Measurements from ENCODE around the gene MEGF11.

The MEGF11 gene

DNA sequence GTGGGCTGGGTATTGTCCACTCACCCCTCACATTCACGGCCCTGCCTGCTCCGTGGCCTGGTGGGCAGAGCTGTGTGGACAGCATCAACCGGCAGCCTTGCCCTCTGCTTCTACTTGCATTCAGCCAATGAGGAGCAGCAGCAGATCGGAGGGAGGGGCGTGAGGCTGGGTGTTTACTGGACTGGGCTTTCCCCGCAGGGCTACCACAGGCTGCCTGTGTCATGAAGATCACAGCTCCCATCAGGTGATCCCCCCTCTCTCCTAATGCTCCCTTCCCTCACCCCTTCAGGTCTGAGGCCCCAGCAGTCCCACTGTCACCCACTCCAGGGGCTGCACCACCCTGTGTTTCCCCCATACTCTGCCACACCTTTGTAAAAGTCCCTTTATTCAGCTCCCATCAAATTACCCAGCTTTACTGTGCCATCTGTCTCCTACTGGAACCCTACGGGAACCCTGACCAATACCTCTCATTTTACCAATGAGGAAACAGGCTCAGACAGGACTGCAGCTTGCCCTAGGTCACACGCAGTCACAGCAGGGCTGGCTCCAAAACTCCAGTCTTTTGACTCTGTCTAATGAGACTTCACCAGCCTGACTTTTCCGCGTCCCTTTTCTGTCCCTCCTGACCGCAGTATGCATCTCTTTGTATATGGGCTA lies 81.1 kb downstream of the MEGF11 start:
- H3K4me1 ChIP-seq (ENCODE audit: control insufficient read depth, insufficient read depth, low read length), result no peaks in the 10 kb centered on the region
- H3K4me3 ChIP-seq (ENCODE audit: insufficient read depth, low read depth, low read length), result no peak overlapping the region
- 75 to 78% methylated on average over 11 of the region's 11 CpGs for WGBS, 2 experiments
- no peaks in the 10 kb centered on the region for H3K27me3 ChIP-seq (ENCODE audit: control insufficient read depth, insufficient read depth, low read length, poor library complexity, severe bottlenecking)
- H3K9me3 ChIP-seq (ENCODE audit: control insufficient read depth, low read length), result no peaks in the 10 kb centered on the region
- no peaks in the 10 kb centered on the region for H3K36me3 ChIP-seq (ENCODE audit: control insufficient read depth, insufficient read depth, low read length)
- no peak overlapping the region for H3K27ac ChIP-seq (ENCODE audit: insufficient read depth, low read depth, low read length, poor library complexity, severe bottlenecking)

DNA sequence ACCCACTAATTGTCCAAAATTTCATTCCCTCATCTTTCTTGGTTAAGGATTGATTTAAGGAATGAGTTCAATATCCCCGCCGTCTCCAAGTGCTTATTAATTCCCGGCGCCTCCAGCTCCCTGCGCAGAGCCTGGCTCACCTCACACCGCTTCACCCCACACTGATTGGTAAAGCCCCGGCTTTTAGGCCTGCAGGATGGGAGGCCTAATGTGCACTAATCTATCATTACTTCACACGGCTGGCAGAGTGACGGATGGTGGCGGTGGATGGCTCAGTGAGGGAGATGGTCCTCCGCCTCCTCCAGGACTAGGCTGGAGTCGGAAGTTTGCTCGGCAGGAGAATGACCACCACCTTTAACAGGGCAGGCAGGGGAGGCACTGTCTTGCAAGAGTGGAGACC lies 81.7 kb downstream of the MEGF11 start:
- WGBS, 2 experiments, result 86 to 88% methylated on average over 13 of the region's 13 CpGs
- no peak overlapping the region for H3K4me3 ChIP-seq (ENCODE audit: insufficient read depth, low read depth, low read length)
- H3K27ac ChIP-seq (ENCODE audit: insufficient read depth, low read depth, low read length, poor library complexity, severe bottlenecking), result no peak overlapping the region
- H3K9me3 ChIP-seq (ENCODE audit: control insufficient read depth, low read length), result no peaks in the 10 kb centered on the region
- no peaks in the 10 kb centered on the region for H3K36me3 ChIP-seq (ENCODE audit: control insufficient read depth, insufficient read depth, low read length)
- H3K27me3 ChIP-seq (ENCODE audit: control insufficient read depth, insufficient read depth, low read length, poor library complexity, severe bottlenecking), result no peaks in the 10 kb centered on the region
- H3K4me1 ChIP-seq (ENCODE audit: control insufficient read depth, insufficient read depth, low read length), result no peaks in the 10 kb centered on the region

DNA sequence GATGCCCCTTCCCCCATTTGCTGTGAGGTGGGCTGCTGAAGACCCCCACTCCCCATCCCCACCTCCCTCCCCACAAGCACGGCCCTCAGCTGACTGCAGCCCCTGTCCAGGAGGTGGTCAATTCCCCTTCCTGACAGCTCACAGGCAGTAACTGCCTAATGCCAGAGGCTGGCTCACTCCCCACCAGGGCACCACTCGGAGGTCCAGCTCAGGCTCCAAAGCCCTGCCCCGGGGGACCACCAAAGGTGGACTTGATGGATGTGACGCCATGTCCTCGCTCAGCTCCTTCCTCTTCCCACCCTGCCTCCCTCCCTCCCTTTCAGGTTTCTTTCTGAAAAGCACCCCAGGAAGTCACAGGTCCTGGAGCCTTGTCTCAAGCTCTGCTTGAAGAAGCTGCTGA lies 82.8 kb downstream of the MEGF11 start:
- H3K4me1 ChIP-seq (ENCODE audit: control insufficient read depth, insufficient read depth, low read length), result peaks cover 6% of the 10 kb centered on the region
- H3K27ac ChIP-seq (ENCODE audit: insufficient read depth, low read depth, low read length, poor library complexity, severe bottlenecking), result no peak overlapping the region

DNA sequence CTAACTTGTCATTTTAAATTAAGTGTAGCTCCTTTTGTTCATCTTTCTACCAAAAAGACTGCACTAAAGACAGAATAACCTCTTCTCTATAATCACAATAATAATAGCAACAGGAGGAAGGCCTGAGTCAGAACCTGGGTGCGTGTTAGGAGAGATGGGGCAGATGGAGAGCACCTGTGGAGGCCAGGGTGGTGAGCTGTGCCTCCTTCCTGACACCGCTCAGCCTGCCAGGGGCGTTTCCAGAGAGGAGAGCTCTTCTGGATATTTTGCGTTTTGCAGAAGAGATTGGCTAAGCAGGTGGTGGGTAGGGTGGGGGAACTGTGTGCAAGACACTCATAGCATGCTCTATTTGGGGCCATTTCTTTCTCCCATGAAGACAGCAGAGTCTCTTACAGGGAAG lies 83.5 kb downstream of the MEGF11 start:
- no peak overlapping the region for H3K4me3 ChIP-seq (ENCODE audit: insufficient read depth, low read depth, low read length)
- no peaks in the 10 kb centered on the region for H3K27me3 ChIP-seq (ENCODE audit: control insufficient read depth, insufficient read depth, low read length, poor library complexity, severe bottlenecking)
- no peak overlapping the region for H3K27ac ChIP-seq (ENCODE audit: insufficient read depth, low read depth, low read length, poor library complexity, severe bottlenecking)
- WGBS, 2 experiments, result 87 to 94% methylated on average over 4 of the region's 4 CpGs
- H3K4me1 ChIP-seq (ENCODE audit: control insufficient read depth, insufficient read depth, low read length), result peaks cover 6% of the 10 kb centered on the region
- no peaks in the 10 kb centered on the region for H3K36me3 ChIP-seq (ENCODE audit: control insufficient read depth, insufficient read depth, low read length)
- no peaks in the 10 kb centered on the region for H3K9me3 ChIP-seq (ENCODE audit: control insufficient read depth, low read length)

More for the DNA sequence above, 82.8 kb downstream of the MEGF11 start:
- H3K4me3 ChIP-seq (ENCODE audit: insufficient read depth, low read depth, low read length), result no peak overlapping the region
- no peaks in the 10 kb centered on the region for H3K27me3 ChIP-seq (ENCODE audit: control insufficient read depth, insufficient read depth, low read length, poor library complexity, severe bottlenecking)
- H3K9me3 ChIP-seq (ENCODE audit: control insufficient read depth, low read length), result no peaks in the 10 kb centered on the region
- no peaks in the 10 kb centered on the region for H3K36me3 ChIP-seq (ENCODE audit: control insufficient read depth, insufficient read depth, low read length)
- 88 to 90% methylated on average over 5 of the region's 5 CpGs for WGBS, 2 experiments

DNA sequence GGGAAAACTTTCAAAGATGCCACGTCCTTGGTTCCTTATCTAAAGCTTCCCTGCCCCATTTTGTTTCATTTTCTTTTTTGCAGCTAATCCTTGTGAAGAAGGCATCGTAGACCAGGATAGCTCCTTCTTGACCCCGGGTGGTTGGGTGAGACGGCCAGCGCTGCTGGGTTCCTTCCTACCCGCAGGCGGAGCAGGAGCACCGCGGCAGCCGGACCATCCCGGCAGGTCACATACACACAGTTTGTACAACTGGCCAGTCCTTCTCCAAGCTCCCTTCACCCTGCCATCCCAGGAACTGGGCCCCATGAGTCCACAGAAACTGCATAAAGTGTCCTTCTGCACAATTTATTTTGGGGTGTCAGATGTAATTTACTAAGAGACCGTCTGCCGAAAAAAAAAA lies 83.9 kb downstream of the MEGF11 start:
- Histone ChIP-seq H3K36me3 (ENCODE audit: control insufficient read depth, insufficient read depth, low read length) (no peaks in the 10 kb centered on the region), H3K9me3 (ENCODE audit: control insufficient read depth, low read length) (no peaks in the 10 kb centered on the region), H3K4me3 (ENCODE audit: insufficient read depth, low read depth, low read length) (no peak overlapping the region), H3K27me3 (ENCODE audit: control insufficient read depth, insufficient read depth, low read length, poor library complexity, severe bottlenecking) (no peaks in the 10 kb centered on the region), H3K4me1 (ENCODE audit: control insufficient read depth, insufficient read depth, low read length) (peaks cover 6% of the 10 kb centered on the region), H3K27ac (ENCODE audit: insufficient read depth, low read depth, low read length, poor library complexity, severe bottlenecking) (no peak overlapping the region)
- 90 to 93% methylated on average over 11 to 13 of the region's 13 CpGs for WGBS, 2 experiments

DNA sequence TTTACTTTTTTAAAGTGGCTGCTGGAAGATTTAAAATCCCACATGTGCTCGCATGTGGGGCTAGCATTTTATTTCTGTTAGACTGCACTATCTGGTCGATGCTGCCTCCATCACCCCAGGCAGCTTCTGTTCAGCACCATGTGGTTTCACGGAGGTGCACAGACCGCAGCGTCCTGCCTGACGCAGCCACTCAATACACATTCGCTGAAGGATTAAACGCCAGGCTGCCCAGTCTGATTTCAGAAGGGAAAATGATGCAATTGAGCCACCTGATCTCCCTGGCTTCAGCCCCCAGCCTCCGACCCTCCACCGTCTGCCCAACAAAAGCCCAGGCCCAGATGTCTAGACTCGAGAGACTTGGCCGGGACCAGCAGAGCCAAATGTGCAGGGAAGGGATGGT lies 84.5 kb downstream of the MEGF11 start:
- Histone ChIP-seq H3K36me3 (ENCODE audit: control insufficient read depth, insufficient read depth, low read length) (no peaks in the 10 kb centered on the region), H3K27ac (ENCODE audit: insufficient read depth, low read depth, low read length, poor library complexity, severe bottlenecking) (no peak overlapping the region), H3K27me3 (ENCODE audit: control insufficient read depth, insufficient read depth, low read length, poor library complexity, severe bottlenecking) (no peaks in the 10 kb centered on the region), H3K9me3 (ENCODE audit: control insufficient read depth, low read length) (no peaks in the 10 kb centered on the region), H3K4me3 (ENCODE audit: insufficient read depth, low read depth, low read length) (no peak overlapping the region), H3K4me1 (ENCODE audit: control insufficient read depth, insufficient read depth, low read length) (peaks cover 6% of the 10 kb centered on the region)
- 88 to 93% methylated on average over 12 of the region's 12 CpGs for WGBS, 2 experiments

DNA sequence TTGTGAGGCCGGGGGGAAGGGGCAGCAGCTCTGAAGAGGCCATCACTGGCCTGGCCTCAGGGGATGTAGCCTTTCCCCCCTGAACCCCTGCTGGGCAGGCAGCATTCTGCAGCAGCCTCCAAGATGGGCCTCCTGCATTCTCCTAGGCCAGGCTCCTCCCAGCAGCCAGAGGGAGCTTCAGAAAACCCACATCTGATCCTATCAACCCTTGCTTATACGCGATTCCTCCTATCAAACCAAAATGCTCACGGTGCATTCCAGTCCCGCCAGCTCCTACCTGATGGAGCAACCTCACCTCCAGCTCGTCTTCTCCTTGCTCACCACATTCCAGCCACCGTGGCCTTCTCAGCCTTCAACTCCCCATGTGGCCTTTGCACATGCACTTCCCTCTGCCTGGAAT lies 85.7 kb downstream of the MEGF11 start:
- Histone ChIP-seq H3K4me1 (ENCODE audit: control insufficient read depth, insufficient read depth, low read length) (peaks cover 6% of the 10 kb centered on the region), H3K4me3 (ENCODE audit: insufficient read depth, low read depth, low read length) (no peak overlapping the region), H3K27ac (ENCODE audit: insufficient read depth, low read depth, low read length, poor library complexity, severe bottlenecking) (no peak overlapping the region), H3K9me3 (ENCODE audit: control insufficient read depth, low read length) (no peaks in the 10 kb centered on the region), H3K27me3 (ENCODE audit: control insufficient read depth, insufficient read depth, low read length, poor library complexity, severe bottlenecking) (no peaks in the 10 kb centered on the region), H3K36me3 (ENCODE audit: control insufficient read depth, insufficient read depth, low read length) (no peaks in the 10 kb centered on the region)
- 86 to 87% methylated on average over 7 of the region's 7 CpGs for WGBS, 2 experiments

DNA sequence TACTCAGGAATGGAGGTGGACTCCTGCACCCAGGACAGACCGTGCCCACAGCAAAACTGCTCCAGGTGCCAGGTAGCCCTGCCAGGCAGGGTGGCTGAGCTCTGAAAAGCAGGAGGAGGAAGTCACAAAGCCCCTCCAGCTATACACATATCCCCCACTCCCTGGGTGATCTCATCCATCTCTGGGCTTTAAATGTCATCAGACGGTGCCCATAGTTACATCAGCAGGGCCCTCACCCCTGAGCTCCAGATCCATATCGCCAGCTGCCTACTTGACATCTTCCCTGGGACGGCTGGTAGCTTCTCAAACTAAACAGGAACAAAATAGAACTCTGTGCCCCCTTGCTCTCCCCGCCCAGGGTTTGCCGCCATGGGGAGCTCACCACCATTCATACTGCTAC lies 87.7 kb downstream of the MEGF11 start:
- Histone ChIP-seq H3K9me3 (ENCODE audit: control insufficient read depth, low read length) (no peaks in the 10 kb centered on the region), H3K4me1 (ENCODE audit: control insufficient read depth, insufficient read depth, low read length) (peaks cover 6% of the 10 kb centered on the region), H3K4me3 (ENCODE audit: insufficient read depth, low read depth, low read length) (no peak overlapping the region), H3K27me3 (ENCODE audit: control insufficient read depth, insufficient read depth, low read length, poor library complexity, severe bottlenecking) (no peaks in the 10 kb centered on the region), H3K27ac (ENCODE audit: insufficient read depth, low read depth, low read length, poor library complexity, severe bottlenecking) (no peak overlapping the region), H3K36me3 (ENCODE audit: control insufficient read depth, insufficient read depth, low read length) (no peaks in the 10 kb centered on the region)
- 91 to 93% methylated on average over 6 of the region's 6 CpGs for WGBS, 2 experiments

DNA sequence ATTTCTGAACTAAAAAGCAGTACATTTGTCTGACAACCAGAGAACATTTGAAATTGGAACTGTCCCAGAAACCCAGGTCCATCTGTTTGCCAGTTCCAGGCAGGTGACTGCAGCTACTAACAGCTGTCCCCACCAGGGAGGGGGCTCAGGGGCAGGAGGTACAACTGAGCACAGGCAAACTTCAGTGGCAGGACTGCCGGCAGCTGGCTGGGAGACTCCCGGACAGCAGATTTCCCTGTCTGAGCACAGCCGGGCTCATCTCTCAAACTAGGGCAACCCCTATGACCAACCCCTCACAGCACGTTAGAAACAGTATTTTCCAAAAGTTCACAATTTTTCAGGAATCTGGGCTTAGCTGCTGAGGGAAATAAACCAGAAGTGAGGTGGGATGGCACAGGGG lies 88.8 kb downstream of the MEGF11 start:
- H3K27ac ChIP-seq (ENCODE audit: insufficient read depth, low read depth, low read length, poor library complexity, severe bottlenecking), result no peak overlapping the region
- H3K9me3 ChIP-seq (ENCODE audit: control insufficient read depth, low read length), result no peaks in the 10 kb centered on the region
- WGBS, 2 experiments, result 92 to 94% methylated on average over 4 of the region's 4 CpGs
- no peaks in the 10 kb centered on the region for H3K36me3 ChIP-seq (ENCODE audit: control insufficient read depth, insufficient read depth, low read length)
- H3K27me3 ChIP-seq (ENCODE audit: control insufficient read depth, insufficient read depth, low read length, poor library complexity, severe bottlenecking), result no peaks in the 10 kb centered on the region
- peaks cover 6% of the 10 kb centered on the region for H3K4me1 ChIP-seq (ENCODE audit: control insufficient read depth, insufficient read depth, low read length)
- no peak overlapping the region for H3K4me3 ChIP-seq (ENCODE audit: insufficient read depth, low read depth, low read length)

DNA sequence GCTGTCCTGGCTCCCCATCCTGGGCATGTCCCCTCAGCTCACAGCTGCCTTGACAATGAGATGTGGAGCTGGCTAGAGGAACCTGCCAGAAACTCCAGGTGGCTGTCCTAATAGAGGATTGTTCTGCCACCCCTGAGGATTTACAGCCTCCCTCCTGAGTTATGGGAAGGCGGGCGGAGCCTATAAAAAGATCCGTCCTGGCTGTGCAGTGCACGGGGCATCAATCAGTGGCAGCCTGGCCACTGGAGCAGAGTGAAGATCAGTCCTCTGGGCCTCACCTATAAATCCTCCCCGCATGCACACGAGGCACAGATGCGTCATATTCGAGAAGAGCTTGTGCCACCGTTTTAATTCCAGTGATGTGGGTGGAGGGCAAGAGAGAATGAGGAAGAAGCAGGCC lies 90.0 kb downstream of the MEGF11 start:
- Histone ChIP-seq H3K4me1 (ENCODE audit: control insufficient read depth, insufficient read depth, low read length) (peaks cover 6% of the 10 kb centered on the region), H3K9me3 (ENCODE audit: control insufficient read depth, low read length) (no peaks in the 10 kb centered on the region), H3K36me3 (ENCODE audit: control insufficient read depth, insufficient read depth, low read length) (no peaks in the 10 kb centered on the region), H3K27ac (ENCODE audit: insufficient read depth, low read depth, low read length, poor library complexity, severe bottlenecking) (no peak overlapping the region), H3K27me3 (ENCODE audit: control insufficient read depth, insufficient read depth, low read length, poor library complexity, severe bottlenecking) (no peaks in the 10 kb centered on the region), H3K4me3 (ENCODE audit: insufficient read depth, low read depth, low read length) (no peak overlapping the region)
- WGBS, 2 experiments, result 94 to 97% methylated on average over 9 of the region's 9 CpGs

DNA sequence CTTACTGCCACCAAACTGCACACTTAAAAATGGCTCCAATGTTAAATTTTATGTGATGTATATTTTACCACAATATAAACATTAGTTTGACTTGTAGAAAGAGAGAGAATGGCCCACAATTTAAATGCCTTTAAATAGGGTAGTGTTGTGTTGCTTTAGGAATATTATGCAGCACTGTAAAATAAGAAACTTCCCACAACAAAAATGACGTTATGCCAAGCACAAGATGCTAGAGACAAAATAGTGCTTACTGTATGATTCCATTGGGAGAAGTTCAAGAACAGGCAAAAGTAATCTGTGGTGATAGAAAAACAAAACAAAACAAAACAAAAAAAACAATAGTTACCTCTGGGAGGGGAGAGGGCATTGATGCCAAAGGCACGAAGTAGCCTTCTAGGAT lies 91.3 kb downstream of the MEGF11 start:
- H3K4me1 ChIP-seq (ENCODE audit: control insufficient read depth, insufficient read depth, low read length), result peaks cover 8% of the 10 kb centered on the region
- WGBS, 2 experiments, result 88 to 91% methylated on average over 1 to 2 of the region's 2 CpGs
- no peak overlapping the region for H3K27ac ChIP-seq (ENCODE audit: insufficient read depth, low read depth, low read length, poor library complexity, severe bottlenecking)
- no peaks in the 10 kb centered on the region for H3K9me3 ChIP-seq (ENCODE audit: control insufficient read depth, low read length)
- no peaks in the 10 kb centered on the region for H3K27me3 ChIP-seq (ENCODE audit: control insufficient read depth, insufficient read depth, low read length, poor library complexity, severe bottlenecking)
- H3K36me3 ChIP-seq (ENCODE audit: control insufficient read depth, insufficient read depth, low read length), result no peaks in the 10 kb centered on the region
- no peak overlapping the region for H3K4me3 ChIP-seq (ENCODE audit: insufficient read depth, low read depth, low read length)
